AG04450 (cell line): ENCODE measurements around the gene HEXIM2. TPM values are rescaled to one million over a fixed set of nuclear protein-coding genes. Genes with fewer than 3 reads are reported as not detected.

Source experiments
- CTCF ChIA-PET: fragments of 300-600, 350-600 bp; formaldehyde crosslinking; extraction: SDS; loops from one replicate; lab custom pipeline; 2022; ENCODE audit warnings: antibody characterized with exemption, inconsistent platforms; lab: Charles Lee
- POLR2A ChIA-PET: fragments of 350-600 bp; formaldehyde crosslinking; extraction: SDS; loops from one replicate; lab custom pipeline; 2021; ENCODE audit warnings: antibody characterized with exemption, inconsistent platforms; lab: Yijun Ruan, JAX
- DNase-seq: peaks from one replicate; pipeline ENCODE4 v3.0.0-alpha.2; 2011; ENCODE audit warnings: low read depth, low spot score
- H3K27ac ChIP-seq: one replicate; pipeline ENCODE4 v1.5.1; 2012; ENCODE audit warnings: low read depth, low read length, control low read depth
- H3K27me3 ChIP-seq: one replicate; pipeline ENCODE4 v1.6.0; 2012; ENCODE audit warnings: low read length; ENCODE audit not compliant: control insufficient read depth, insufficient read depth
- H3K4me3 ChIP-seq: 2 replicates; pipeline ENCODE4 v1.5.1; 2011; ENCODE audit warnings: mild to moderate bottlenecking, low read depth, low read length, control low read depth
- H3K9me3 ChIP-seq: 2 replicates; pipeline ENCODE4 v1.5.1; 2012; ENCODE audit warnings: low read length; ENCODE audit not compliant: control insufficient read depth, insufficient read depth
- CTCF ChIP-seq: IDR thresholded peaks from 2 replicates; pipeline ENCODE4 v1.5.1; 2011; ENCODE audit warnings: low read depth, low read length, control low read depth, inconsistent platforms
- polyA plus RNA-seq: library from polyadenylated mRNA; depleted of rRNA; stranded (reverse); fragments of >200 nt; gene quantifications from 2 replicates; pipeline ENCODE4 v1.2.3, GENCODE V29; 2011

HEXIM2 gene
- polyA plus RNA-seq, 1 experiment: 4.2 TPM

- Histone ChIP-seq H3K27ac (peak overlapping the region; percentile 78), H3K27me3 (no peaks in the 10 kb centered on the region), H3K9me3 (no peaks in the 10 kb centered on the region; the same call in 1 of the 2 replicates), H3K4me3 (no peak overlapping the region)
- no peak for TF ChIP-seq CTCF
- CTCF ChIA-PET: interaction anchor here (1.1 to 3.3 kb wide), 3 partner anchors 8 to 71 kb away, joined by 3 to 28 read pairs (median 4); partner anchors contain the start of gene ACBD4
- POLR2A ChIA-PET: interaction anchor here (1.2 kb wide), 2 partner anchors 15 to 18 kb away, joined by 3 to 5 read pairs; no protein-coding TSS in a partner anchor
- DNase-seq: no peak
These were observed 34.5 kb upstream of the HEXIM2 start for GRCh38 chr17:45127207-45127547.

DNA sequence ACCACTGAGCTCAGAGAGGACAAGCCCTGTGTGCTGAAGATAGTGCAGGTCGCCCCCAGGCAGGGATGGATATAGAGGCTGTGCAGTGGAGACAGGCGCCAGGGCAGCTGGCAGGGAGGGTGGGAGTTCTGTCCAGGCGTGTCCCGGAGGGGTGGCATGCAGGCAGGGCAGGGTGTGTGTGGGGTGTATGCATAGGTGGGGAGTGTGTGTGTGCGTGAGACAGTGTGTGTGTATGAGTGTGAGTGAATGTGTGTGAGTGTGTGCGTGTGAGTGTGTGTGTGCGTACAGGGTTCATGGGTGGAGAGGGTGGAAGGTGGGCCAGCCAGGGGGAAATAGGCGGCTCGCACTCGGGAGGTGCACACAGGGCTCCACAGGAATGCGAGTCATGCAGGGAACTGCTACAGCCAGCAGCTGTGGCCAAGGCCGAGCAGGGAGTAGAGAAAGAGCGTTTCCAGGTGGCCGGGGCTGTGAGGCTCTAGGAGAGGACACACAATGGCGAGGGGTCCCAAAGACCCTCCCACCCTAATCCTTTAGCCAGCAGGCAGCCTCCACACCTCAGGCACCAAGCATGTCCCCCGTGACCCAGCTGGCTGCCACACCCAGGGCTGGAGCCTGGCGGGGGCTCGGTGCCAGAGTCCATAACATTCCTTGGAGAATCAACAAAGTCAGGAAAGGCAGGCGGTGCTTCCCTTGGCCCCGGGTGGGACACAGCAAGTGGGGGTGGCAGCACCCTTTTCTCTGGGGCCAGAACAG lies 34.0 kb upstream of the HEXIM2 start:
- DNase-seq: no peak

GRCh38 chr17:45128331-45128730 lies 33.3 kb upstream of the HEXIM2 start:
- TF ChIP-seq CTCF: no peak
- DNase-seq: no peak
- no peak overlapping the region for H3K4me3 ChIP-seq
- H3K9me3 ChIP-seq: no peaks in the 10 kb centered on the region; the same call in 1 of the 2 replicates
- POLR2A ChIA-PET: interaction anchor here (0.6 to 1.2 kb wide), 3 partner anchors 17 to 216 kb away, joined by 3 to 5 read pairs (median 4); no protein-coding TSS in a partner anchor
- CTCF ChIA-PET: no interaction called here
- H3K27ac ChIP-seq: peak overlapping the region; percentile 78
- H3K27me3 ChIP-seq: no peaks in the 10 kb centered on the region

More for the DNA sequence above, 34.0 kb upstream of the HEXIM2 start:
- no peak for TF ChIP-seq CTCF
- POLR2A ChIA-PET: interaction anchor here (0.6 to 1.2 kb wide), 3 partner anchors 16 to 217 kb away, joined by 3 to 5 read pairs (median 4); no protein-coding TSS in a partner anchor
- peak overlapping the region; percentile 78 for H3K27ac ChIP-seq
- H3K4me3 ChIP-seq: no peak overlapping the region
- CTCF ChIA-PET: interaction anchor here (1.1 to 3.3 kb wide), 3 partner anchors 8 to 71 kb away, joined by 3 to 28 read pairs (median 4); partner anchors contain the start of gene ACBD4
- no peaks in the 10 kb centered on the region; the same call in 1 of the 2 replicates for H3K9me3 ChIP-seq
- H3K27me3 ChIP-seq: no peaks in the 10 kb centered on the region

GRCh38 chr17:45128989-45129388 lies 32.7 kb upstream of the HEXIM2 start:
- POLR2A ChIA-PET: no interaction called here

More at GRCh38 chr17:45128989-45129388, 32.7 kb upstream of the HEXIM2 start:
- DNase-seq: no peak
- no peaks in the 10 kb centered on the region for H3K27me3 ChIP-seq
- no peak overlapping the region for H3K4me3 ChIP-seq
- CTCF ChIA-PET: no interaction called here
- TF ChIP-seq CTCF: no peak
- H3K27ac ChIP-seq: no peak overlapping the region
- H3K9me3 ChIP-seq: no peaks in the 10 kb centered on the region; the same call in 1 of the 2 replicates
